ENCODE data around the gene TRIP12. TPM values are rescaled to one million over a fixed set of nuclear protein-coding genes. Genes with fewer than 3 reads are reported as not detected.

TRIP12 gene
- total RNA-seq, 1 experiment from 2014 or later: 252 TPM

- no peaks in the 10 kb centered on the region for H3K36me3 Mint-ChIP-seq (ENCODE audit: insufficient read depth, unreplicated experiment)
- BruUV-seq (replicated peaks): no TSS peak
- H3K4me3 Mint-ChIP-seq (ENCODE audit: low read depth, unreplicated experiment): no peak overlapping the region
- no peaks in the 10 kb centered on the region for H3K27me3 Mint-ChIP-seq (ENCODE audit: unreplicated experiment)
- no peaks in the 10 kb centered on the region for H3K9me3 Mint-ChIP-seq (ENCODE audit: low read depth, unreplicated experiment)
- TF ChIP-seq CTCF (IDR thresholded peaks at IDR 0.05; ENCODE audit: unreplicated experiment): no peak
- no peaks in the 10 kb centered on the region for H3K4me1 Mint-ChIP-seq (ENCODE audit: low read depth, unreplicated experiment)
- no peak for DNase-seq
- H3K27ac Mint-ChIP-seq (ENCODE audit: unreplicated experiment): no peak overlapping the region
- CTCF ChIA-PET: interaction anchor here (0.7 kb wide), 1 partner anchor 509 kb away, joined by 3 read pairs; no protein-coding TSS in a partner anchor
- intact Hi-C loops (cut with micrococcal nuclease; ENCODE audit: unreplicated experiment): no loop called here
Measured at GRCh38 chr2:229937537-229937936, 15.7 kb upstream of the TRIP12 start.

DNA sequence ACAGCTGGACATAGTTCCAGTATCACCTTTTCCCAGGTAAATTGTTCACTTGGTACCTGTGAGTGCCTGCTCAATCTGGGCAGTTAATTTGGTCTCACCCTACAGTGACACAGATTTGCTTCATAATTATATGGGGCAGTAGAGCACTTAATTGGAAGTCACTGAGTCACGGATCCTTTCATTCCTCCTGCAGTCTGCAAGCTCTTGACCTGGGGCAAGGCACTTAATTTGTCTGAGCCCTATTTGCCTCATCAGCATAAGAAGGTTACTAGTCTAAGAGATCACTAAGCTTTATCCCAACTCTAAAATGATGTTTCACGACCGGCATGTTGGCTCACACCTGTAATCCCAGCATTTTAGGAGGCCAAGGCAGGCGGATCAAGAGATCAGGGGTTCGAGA, 9.4 kb upstream of the TRIP12 start:
- no peaks in the 10 kb centered on the region for H3K27me3 Mint-ChIP-seq (ENCODE audit: unreplicated experiment)
- no peaks in the 10 kb centered on the region for H3K9me3 Mint-ChIP-seq (ENCODE audit: low read depth, unreplicated experiment)
- CTCF ChIA-PET: interaction anchor here (0.7 kb wide), 1 partner anchor 53 kb away, joined by 5 read pairs; no protein-coding TSS in a partner anchor
- H3K36me3 Mint-ChIP-seq (ENCODE audit: insufficient read depth, unreplicated experiment): no peaks in the 10 kb centered on the region
- intact Hi-C loops (cut with micrococcal nuclease; ENCODE audit: unreplicated experiment): no loop called here
- H3K4me3 Mint-ChIP-seq (ENCODE audit: low read depth, unreplicated experiment): no peak overlapping the region
- H3K27ac Mint-ChIP-seq (ENCODE audit: unreplicated experiment): no peak overlapping the region
- TF ChIP-seq CTCF (IDR thresholded peaks at IDR 0.05; ENCODE audit: unreplicated experiment): no peak
- no TSS peak for BruUV-seq (replicated peaks)
- no peak for DNase-seq
- H3K4me1 Mint-ChIP-seq (ENCODE audit: low read depth, unreplicated experiment): peaks cover 8% of the 10 kb centered on the region

DNA sequence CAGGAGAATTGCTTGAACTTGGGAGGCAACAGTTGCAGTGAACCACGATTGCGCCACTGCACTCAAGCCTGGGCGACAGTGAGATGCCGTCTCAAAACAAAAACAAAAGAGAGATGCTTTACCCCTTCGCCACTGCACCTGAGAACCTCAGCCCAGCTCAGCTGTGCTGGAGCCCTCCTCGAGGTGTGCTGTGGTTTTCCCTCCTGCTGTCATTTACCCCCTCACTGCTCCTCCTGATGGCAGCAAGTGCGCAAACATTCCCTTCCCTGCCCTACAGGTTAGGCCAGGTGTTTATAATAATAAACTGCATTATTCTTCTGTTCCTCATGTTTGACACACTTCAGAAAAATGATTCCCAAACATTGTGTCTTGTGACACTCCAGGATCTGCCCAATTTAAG, 8.8 kb upstream of the TRIP12 start:
- no peaks in the 10 kb centered on the region for H3K27me3 Mint-ChIP-seq (ENCODE audit: unreplicated experiment)
- no peak overlapping the region for H3K4me3 Mint-ChIP-seq (ENCODE audit: low read depth, unreplicated experiment)
- no TSS peak for BruUV-seq (replicated peaks)
- no peak for DNase-seq
- intact Hi-C loops (cut with micrococcal nuclease; ENCODE audit: unreplicated experiment): no loop called here
- H3K9me3 Mint-ChIP-seq (ENCODE audit: low read depth, unreplicated experiment): no peaks in the 10 kb centered on the region
- CTCF ChIA-PET: no interaction called here
- no peak for TF ChIP-seq CTCF (IDR thresholded peaks at IDR 0.05; ENCODE audit: unreplicated experiment)
- no peak overlapping the region for H3K27ac Mint-ChIP-seq (ENCODE audit: unreplicated experiment)
- no peaks in the 10 kb centered on the region for H3K36me3 Mint-ChIP-seq (ENCODE audit: insufficient read depth, unreplicated experiment)
- H3K4me1 Mint-ChIP-seq (ENCODE audit: low read depth, unreplicated experiment): peaks cover 8% of the 10 kb centered on the region

DNA sequence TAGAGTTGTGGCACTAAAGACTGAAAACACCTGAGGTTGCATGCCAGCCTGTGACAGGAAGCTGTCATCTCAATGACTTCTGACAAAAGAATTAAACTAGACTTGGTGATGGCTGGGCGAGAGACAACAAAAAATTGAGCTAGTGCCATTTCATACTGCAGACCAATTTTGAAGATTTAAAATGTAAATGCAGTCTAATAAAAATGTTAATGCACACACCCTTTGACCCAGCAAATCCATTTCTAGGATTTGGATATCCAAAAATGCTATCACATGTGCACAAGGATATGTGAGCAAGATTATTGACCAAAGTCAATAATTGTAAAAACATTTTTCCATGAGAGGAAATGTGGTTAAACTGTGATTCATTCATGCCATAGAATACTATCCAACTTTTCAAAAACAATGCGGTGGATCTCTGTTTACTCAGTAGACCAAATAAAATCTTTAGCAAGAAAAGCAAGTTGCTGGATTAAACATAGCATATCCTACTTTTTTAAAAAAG, 6.1 kb upstream of the TRIP12 start:
- no TSS peak for BruUV-seq (replicated peaks)
- no peak for TF ChIP-seq CTCF (IDR thresholded peaks at IDR 0.05; ENCODE audit: unreplicated experiment)
- H3K4me1 Mint-ChIP-seq (ENCODE audit: low read depth, unreplicated experiment): peaks cover 8% of the 10 kb centered on the region
- H3K9me3 Mint-ChIP-seq (ENCODE audit: low read depth, unreplicated experiment): no peaks in the 10 kb centered on the region
- intact Hi-C loops (cut with micrococcal nuclease; ENCODE audit: unreplicated experiment): no loop called here
- no peak overlapping the region for H3K4me3 Mint-ChIP-seq (ENCODE audit: low read depth, unreplicated experiment)
- DNase-seq: no peak
- peaks cover 5% of the 10 kb centered on the region for H3K36me3 Mint-ChIP-seq (ENCODE audit: insufficient read depth, unreplicated experiment)
- H3K27ac Mint-ChIP-seq (ENCODE audit: unreplicated experiment): no peak overlapping the region
- CTCF ChIA-PET: no interaction called here
- no peaks in the 10 kb centered on the region for H3K27me3 Mint-ChIP-seq (ENCODE audit: unreplicated experiment)

All from Calu3 (cell line).